Adrenal gland (tissue), 5 donors: ENCODE results near the gene GLIS1.

ENCODE experiments used
- POLR2A ChIP-seq, 2 donors: fragments of 450-650 bp; IDR thresholded peaks; one replicate each; pipeline ENCODE4 v1.6.1; 2017; ENCODE audit warnings: antibody characterized with exemption in 2 of 2, mild to moderate bottlenecking in 2 of 2, moderate library complexity in 1 of 2
- TF ChIP-seq, protein P1 (sequence below), 6 experiments: fragments of 450-650 bp in 4 of 6; fragments of 200-600 bp in 2 of 6; sonication (generic) in 1 of 6; IDR thresholded peaks; 1 replicate in 5 of 6; 2 replicates in 1 of 6; pipeline versions ENCODE4 v1.5.1 to v1.8.0; 2016 to 2021; ENCODE audit warnings: antibody characterized with exemption in 6 of 6, mild to moderate bottlenecking in 2 of 6, moderate library complexity in 1 of 6
- donor health status: DM: no; HTN: no; CAD: no.

DNA sequence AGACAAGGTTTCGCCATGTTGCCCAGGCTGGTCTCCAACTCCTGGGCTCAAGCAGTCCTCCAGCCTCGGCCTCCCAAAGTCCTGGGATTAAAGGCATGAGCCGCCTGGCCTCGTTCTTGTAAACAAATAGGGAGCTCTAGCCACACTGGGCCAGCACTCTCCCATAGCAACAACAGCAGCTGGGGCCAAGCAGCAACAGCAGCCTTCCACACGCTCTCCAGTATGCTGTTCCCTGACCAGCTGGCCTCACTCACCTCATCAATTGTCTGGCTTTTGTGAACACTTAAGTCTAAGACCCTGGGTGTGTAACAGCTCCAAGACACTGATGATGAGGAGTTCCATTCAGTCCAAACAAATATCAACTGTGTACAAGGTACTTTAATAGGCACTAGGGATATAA lies 16.9 kb upstream of the GLIS1 start:
- TF ChIP-seq, protein P1, sequence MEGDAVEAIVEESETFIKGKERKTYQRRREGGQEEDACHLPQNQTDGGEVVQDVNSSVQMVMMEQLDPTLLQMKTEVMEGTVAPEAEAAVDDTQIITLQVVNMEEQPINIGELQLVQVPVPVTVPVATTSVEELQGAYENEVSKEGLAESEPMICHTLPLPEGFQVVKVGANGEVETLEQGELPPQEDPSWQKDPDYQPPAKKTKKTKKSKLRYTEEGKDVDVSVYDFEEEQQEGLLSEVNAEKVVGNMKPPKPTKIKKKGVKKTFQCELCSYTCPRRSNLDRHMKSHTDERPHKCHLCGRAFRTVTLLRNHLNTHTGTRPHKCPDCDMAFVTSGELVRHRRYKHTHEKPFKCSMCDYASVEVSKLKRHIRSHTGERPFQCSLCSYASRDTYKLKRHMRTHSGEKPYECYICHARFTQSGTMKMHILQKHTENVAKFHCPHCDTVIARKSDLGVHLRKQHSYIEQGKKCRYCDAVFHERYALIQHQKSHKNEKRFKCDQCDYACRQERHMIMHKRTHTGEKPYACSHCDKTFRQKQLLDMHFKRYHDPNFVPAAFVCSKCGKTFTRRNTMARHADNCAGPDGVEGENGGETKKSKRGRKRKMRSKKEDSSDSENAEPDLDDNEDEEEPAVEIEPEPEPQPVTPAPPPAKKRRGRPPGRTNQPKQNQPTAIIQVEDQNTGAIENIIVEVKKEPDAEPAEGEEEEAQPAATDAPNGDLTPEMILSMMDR (IDR thresholded peaks at IDR 0.05) = no peak
- no peak for TF ChIP-seq POLR2A (IDR thresholded peaks at IDR 0.05)
